ENCODE measurements around the gene PTGES2. TPM values are rescaled to one million over a fixed set of nuclear protein-coding genes. Genes with fewer than 3 reads are reported as not detected.
"Not testable (repeated sequence)": the region's sequence is repeated elsewhere in the genome, so short reads cannot be mapped to it uniquely, and the experiment has no call there.

Gene PTGES2
- total RNA-seq, 6 experiments from 2014 or later: 68.5 to 82.8 (median 70.6) TPM

DNA sequence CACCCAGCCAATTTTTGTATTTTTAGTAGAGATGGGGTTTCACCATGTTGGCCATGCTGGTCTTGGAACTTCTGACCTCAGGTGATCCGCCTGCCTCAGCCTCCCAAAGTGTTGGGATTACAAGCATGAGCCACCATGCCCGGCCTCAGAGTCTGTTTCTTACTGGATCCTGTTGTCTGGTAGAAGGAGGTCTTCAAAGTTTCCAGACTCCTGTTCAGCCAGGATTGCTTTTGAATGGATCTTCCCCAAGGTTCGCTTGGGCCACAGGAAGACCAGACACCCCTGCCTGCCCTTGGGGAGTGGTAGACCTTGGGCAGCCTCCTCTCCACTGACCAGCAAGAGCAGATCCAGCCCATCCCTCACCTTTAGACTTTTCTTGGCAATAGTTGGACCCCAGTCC, 14.1 kb upstream of the PTGES2 start:
- H3K27me3 Mint-ChIP-seq (ENCODE audit: insufficient read depth): peaks cover 40% of the 10 kb centered on the region
- no peak overlapping the region for H3K27ac Mint-ChIP-seq
- TF ChIP-seq CTCF (IDR thresholded peaks at IDR 0.05): no peak
- no peaks in the 10 kb centered on the region for H3K9me3 Mint-ChIP-seq
- H3K36me3 Mint-ChIP-seq (ENCODE audit: low read depth): no peaks in the 10 kb centered on the region
- H3K4me1 Mint-ChIP-seq (ENCODE audit: low read depth): peaks cover 17% of the 10 kb centered on the region
- no peak overlapping the region for H3K4me3 Mint-ChIP-seq
- no peak for DNase-seq

DNA sequence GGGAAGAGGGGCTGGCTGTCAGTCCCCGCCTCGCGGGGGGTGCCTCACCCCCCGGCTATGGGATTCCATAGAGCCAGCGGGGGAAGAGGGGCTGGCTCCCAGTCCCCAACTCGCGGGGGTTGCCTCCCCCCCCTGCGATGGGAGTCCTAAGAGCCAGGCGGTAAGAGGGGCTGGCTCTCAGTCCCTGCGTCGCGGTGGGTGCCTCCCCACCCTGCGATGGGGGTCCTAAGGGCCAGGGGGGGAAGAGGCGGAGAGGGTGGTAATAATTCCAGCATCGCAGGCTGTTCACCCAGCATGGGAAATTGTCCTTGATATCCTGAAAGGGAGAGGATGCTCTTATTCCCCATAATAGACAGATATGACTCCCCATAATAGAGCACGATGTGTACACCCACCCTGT, 12.1 kb upstream of the PTGES2 start:
- no peak for DNase-seq
- H3K9me3 Mint-ChIP-seq: no peaks in the 10 kb centered on the region
- no peak overlapping the region for H3K4me3 Mint-ChIP-seq
- no peaks in the 10 kb centered on the region for H3K36me3 Mint-ChIP-seq (ENCODE audit: low read depth)
- TF ChIP-seq CTCF (IDR thresholded peaks at IDR 0.05): no peak
- H3K4me1 Mint-ChIP-seq (ENCODE audit: low read depth): peaks cover 18% of the 10 kb centered on the region
- no peak overlapping the region for H3K27ac Mint-ChIP-seq
- H3K27me3 Mint-ChIP-seq (ENCODE audit: insufficient read depth): peaks cover 38% of the 10 kb centered on the region

GRCh38 chr9:128138001-128138400, 10.5 kb upstream of the PTGES2 start:
- Mint-ChIP-seq H3K36me3 (ENCODE audit: low read depth) (0 out of 2 replicates have a peak, but pooled peaks cover 4% of the 10 kb centered on the region), H3K27me3 (ENCODE audit: insufficient read depth) (peaks cover 48% of the 10 kb centered on the region), H3K4me3 (no peak overlapping the region), H3K9me3 (no peaks in the 10 kb centered on the region), H3K4me1 (ENCODE audit: low read depth) (peaks cover 13% of the 10 kb centered on the region), H3K27ac (no peak overlapping the region)
- no peak for TF ChIP-seq CTCF (IDR thresholded peaks at IDR 0.05)
- no peak for DNase-seq

GRCh38 chr9:128136816-128137793, 9.6 kb upstream of the PTGES2 start:
- H3K4me1 Mint-ChIP-seq (ENCODE audit: low read depth): peaks cover 13% of the 10 kb centered on the region
- DNase-seq: peak; percentile 55
- H3K9me3 Mint-ChIP-seq: no peaks in the 10 kb centered on the region
- H3K36me3 Mint-ChIP-seq (ENCODE audit: low read depth): 0 out of 2 replicates have a peak, but pooled peaks cover 4% of the 10 kb centered on the region
- H3K4me3 Mint-ChIP-seq: no peak overlapping the region
- no peak overlapping the region for H3K27ac Mint-ChIP-seq
- H3K27me3 Mint-ChIP-seq (ENCODE audit: insufficient read depth): peaks cover 52% of the 10 kb centered on the region
- TF ChIP-seq CTCF (IDR thresholded peaks at IDR 0.05): no peak

DNA sequence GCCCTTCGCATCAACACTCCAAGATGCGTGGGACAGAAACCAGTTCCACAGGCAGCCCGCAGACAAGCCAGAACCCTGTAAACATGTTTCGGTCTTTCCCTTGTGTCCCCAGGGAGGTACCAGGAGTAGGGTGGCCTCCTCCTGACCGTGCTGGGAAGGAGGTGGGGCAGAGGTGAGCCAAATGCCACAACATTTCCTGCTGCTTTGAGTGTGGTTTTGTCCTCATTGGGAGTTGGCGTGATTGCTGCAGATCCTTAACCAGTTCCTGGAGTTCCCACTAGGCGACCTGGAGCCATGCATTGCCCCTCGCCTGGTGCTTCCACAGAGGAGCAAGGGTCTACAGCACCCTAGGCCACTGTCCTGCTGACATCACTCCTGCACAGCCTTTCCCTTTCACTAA, 8.0 kb upstream of the PTGES2 start:
- H3K9me3 Mint-ChIP-seq; H3K27ac Mint-ChIP-seq; H3K4me3 Mint-ChIP-seq; H3K36me3 Mint-ChIP-seq (ENCODE audit: low read depth); DNase-seq: not testable (repeated sequence)
- peaks cover 13% of the 10 kb centered on the region for H3K4me1 Mint-ChIP-seq (ENCODE audit: low read depth)
- H3K27me3 Mint-ChIP-seq (ENCODE audit: insufficient read depth): peaks cover 49% of the 10 kb centered on the region

DNA sequence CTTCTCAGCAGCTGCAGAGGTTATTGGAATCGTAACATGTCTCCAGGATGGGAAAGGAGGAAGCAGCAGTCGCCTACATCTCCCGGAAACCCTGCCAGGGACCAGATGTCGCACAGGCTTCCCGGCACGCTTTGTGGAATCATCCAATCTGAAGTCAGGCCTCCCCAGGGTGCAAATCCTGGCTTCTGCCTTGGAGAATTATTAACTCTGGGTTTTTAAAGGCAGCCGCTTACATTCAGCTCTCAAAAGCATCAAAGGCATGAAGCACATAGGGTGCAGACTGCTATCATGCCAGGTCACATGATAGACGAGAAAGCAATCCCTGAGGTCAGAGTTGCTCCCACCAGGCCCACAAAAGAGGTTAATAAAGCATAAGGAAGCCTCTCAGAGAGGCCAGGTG, 4.6 kb upstream of the PTGES2 start:
- not testable (repeated sequence) for H3K4me3 Mint-ChIP-seq, DNase-seq

DNA sequence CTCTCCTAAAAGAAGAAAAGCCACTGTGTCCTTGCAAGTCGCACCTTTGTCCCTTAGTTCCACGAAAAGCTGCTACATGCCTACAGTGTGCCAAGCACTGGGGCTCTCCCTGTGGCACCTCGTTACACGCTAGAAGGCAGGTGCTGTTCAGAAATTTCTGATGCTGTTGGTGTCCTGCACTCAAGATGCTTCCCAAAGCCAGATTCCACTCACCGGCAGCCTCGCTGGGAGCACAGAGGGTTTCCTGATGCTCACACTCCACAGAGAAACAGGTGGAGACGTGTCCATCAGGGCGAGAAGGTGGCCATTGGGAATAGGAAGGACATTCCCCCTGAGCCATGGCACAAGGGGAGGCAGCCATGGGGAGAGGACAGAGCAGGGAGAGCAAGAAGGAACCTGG, 3.8 kb upstream of the PTGES2 start:
- H3K9me3 Mint-ChIP-seq; H3K36me3 Mint-ChIP-seq (ENCODE audit: low read depth); H3K4me3 Mint-ChIP-seq; H3K27ac Mint-ChIP-seq; DNase-seq: not testable (repeated sequence)
- Mint-ChIP-seq H3K4me1 (ENCODE audit: low read depth) (peaks cover 11% of the 10 kb centered on the region), H3K27me3 (ENCODE audit: insufficient read depth) (peaks cover 32% of the 10 kb centered on the region)

More for the DNA sequence above, 4.6 kb upstream of the PTGES2 start:
- H3K9me3 Mint-ChIP-seq; H3K36me3 Mint-ChIP-seq (ENCODE audit: low read depth); H3K27ac Mint-ChIP-seq: not testable (repeated sequence)
- Mint-ChIP-seq H3K27me3 (ENCODE audit: insufficient read depth) (peaks cover 34% of the 10 kb centered on the region), H3K4me1 (ENCODE audit: low read depth) (peaks cover 15% of the 10 kb centered on the region)

DNA sequence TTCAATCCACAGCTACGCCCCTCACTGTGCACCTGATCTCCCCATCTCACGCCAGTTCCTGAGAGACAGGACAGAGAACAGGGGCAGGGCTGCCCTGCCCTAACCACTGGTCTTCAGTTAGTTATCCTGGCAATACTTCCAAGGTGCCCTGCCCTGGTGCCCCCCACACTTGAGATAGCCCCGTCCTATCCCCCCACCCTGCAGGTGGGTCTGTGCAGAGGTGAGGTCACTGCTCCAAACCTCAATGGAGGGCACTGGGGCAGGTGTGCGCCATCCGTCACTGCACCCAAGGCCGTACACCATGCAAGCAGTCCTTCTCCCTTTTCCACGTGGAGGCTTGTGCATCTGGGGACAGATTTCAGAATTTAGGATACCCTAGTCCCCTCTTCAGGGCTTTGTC, 3.1 kb upstream of the PTGES2 start:
- not testable (repeated sequence) for H3K9me3 Mint-ChIP-seq; H3K4me3 Mint-ChIP-seq; DNase-seq; H3K27ac Mint-ChIP-seq; H3K36me3 Mint-ChIP-seq (ENCODE audit: low read depth)
- Mint-ChIP-seq H3K27me3 (ENCODE audit: insufficient read depth) (peaks cover 32% of the 10 kb centered on the region), H3K4me1 (ENCODE audit: low read depth) (peaks cover 18% of the 10 kb centered on the region)
